GM21723 (cell line): Measurements from ENCODE around the gene CDS2.

Source experiments
- ATAC-seq: cut with Tn5 transposase; IDR thresholded peaks from one replicate; pipeline ENCODE4 v1.9.1; 2021; ENCODE audit warnings: mild to moderate bottlenecking, moderate library complexity; ENCODE audit not compliant: unreplicated experiment

Gene CDS2

DNA sequence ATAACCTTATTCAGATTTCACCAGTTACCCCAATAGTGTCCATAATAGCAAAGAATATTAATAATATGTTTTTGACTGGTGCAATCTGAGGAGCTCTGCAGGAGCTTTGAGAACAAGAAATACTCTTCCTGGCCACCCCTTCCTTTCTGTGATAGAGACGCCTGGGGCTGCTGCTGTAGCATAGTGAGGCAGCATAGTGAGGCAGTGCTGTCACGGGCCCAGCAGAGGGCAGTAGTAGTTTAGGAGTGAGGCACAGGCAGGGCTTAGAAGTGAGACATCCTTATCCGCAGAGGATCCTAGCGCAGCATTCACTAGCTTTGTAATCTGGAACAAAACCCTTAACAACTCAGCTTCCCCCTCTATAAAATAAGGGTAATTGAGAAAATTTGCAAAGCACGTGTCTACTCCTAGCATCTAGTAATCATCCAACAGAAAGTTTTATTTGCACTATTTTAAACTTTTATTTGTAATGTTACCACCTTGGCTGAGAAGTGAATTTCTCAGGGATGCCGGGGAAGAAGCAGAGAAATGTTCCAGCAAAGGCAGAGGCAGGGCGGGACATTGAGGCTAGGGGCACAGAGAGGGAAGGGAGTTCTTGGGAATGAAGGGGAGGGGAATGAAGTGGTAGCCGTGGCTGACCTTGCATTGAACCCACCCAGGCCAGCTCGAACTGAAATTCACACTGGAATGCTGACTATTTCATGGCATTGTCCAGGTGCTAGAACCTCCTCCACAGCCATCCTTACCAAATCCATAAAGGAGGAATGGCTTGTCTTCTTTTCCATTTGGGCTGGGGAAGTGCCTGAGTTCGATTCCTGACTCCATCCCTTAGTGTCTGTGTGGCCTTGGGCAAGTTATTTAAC lies 78.8 kb downstream of the CDS2 start:
- ATAC-seq, result peak; percentile 96

DNA sequence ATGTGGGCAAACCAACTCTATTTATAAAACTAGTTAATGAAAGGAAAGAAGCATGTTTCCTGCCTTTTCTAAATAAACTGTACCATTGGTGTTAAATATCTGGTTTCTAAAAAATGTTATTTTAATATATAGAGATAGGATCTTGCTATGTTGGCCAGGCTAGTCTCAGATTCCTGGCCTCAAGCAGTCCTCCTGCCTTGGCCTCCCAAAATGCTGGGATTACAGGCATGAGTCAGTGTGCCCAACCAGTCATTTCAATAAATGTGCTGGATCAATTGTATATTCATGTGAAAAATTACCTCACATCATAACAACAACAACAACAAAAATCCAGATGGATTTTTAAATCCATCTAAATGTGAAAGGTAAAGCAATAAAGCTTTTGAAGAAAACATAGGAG lies 80.3 kb downstream of the CDS2 start:
- ATAC-seq, result no peak

DNA sequence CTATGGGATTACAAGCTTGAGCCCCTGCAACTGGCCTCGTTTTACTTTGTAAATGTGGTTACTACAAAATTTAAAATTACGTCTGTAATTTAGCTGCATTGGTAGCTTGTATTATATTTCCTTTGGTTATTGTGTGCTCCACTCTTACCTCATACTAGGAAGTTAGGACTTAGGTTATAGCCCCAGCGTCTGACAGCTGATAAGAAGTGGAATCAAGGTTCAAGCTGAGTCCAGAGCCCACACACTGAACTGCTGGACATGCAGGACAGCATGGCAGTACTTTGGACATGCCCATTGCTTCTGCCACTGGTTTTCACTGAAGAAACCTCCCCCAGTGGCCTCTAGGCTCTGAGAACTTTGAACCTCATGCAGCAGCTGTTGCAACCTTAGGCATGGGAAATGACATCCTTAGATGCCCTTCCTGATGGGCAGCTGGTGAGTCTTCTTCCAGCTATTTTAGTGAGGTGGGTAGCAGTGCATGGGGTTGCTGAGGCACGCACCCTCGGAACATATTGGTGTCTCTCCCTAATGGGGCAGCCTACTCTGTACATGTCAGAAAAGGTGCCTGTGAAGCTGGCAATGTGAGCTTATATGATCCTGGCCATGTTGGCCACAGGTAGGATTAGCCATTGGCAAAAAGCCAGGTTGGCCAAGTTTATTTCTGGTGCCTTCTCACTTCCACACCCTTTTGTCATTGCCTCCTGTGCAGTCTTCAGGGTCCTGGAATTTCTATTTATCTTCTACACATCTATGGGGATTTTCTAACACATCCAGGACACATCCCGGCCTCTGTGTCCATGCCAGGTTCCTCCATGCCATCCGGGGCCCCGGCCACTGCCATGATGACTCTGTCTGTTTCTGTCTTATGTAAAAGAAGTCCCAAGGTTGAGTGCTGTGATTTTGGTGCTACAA lies 85.3 kb downstream of the CDS2 start:
- ATAC-seq, result no peak

DNA sequence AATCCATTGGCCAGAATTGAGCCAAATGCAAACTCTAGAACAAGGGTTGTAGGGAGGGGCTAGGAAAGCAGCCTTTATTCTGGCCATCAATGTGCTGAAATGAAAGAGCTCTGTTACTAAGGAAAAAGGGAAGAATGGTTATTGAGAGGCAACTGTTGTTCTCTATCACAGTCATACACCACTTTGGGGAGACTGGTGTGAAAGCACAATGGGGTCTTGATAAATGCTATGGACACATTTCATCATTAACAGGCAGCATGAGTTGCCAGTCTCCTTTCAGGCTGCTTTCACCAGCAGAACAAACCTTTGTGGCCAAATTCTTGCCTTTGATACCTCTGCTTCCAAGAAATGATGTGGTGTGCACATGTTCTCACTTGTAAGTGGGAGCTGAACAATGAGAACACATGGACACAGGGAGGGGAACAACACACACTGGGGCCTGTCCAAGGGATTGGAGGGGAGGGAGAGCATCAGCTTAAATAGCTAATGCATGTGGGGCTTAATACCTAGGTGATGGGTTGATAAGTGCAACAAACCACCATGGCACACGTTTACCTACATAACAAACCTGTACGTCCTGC lies 86.2 kb downstream of the CDS2 start:
- ATAC-seq, result no peak

DNA sequence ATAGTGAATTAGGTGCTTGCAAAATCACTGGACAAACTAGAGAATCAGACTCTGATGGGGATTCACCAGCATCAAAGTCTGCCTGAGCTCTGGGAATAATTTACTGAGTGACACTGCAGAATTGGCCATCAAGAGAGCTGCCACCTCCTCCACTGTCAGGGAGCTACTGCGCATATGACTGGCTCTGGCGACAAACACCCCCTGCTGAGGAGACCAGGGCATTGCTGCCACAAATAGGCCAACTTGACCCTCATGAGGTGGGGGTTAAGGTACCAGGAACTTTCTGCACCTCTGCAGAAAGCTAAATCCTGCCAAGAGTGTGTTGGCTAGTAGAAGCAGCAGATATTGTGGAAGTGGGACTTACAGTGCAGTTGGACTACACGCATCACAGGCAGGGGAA lies 88.0 kb downstream of the CDS2 start:
- ATAC-seq, result no peak

DNA sequence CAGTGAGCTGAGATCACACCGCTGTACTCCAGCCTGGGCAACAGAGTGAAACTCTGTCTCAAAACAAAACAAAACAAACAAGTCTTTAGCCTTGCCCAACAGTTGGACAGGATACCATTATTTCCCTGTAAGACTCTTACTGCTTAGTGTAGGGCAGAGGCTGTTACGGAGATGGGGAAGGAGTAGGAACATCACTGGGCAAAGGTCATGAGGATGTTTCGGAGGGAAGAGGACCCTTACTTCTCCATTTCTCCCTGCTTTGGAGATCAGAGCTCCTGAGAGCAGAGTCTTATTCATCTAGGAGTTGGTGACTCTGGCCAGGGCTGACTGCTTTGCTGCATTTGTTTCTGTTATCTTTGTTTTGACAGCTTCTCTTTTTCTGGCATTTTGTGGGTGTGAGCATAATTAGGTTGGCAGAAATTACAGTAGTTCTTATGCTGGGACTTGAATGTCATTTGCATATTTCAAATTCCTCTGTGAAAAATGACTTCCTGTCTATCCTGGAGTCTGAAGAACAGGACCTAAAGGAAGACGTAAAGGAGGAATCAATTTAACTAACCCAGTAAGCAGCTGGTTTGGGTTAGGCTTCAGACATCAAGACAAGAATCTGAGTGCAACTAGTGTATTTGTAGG lies 89.0 kb downstream of the CDS2 start:
- ATAC-seq, result no peak

DNA sequence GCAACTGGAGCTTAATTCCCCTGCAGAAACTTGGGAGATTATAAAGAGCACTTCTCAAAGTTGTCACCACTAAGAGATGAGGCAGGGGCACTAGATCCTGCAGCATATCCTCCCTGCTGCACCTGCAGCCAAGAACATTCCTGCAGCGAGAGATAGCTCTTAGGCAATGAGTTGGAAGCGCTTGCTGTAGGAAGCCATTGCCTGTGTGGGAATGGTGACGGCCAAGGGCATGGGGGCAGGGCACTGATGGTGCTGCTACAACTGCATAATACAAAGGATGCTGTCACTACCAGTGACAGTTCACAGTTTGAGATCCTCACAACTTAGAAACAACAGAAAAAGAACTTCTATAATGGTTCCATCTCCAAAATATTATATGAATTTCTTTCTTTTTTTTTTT lies 89.9 kb downstream of the CDS2 start:
- ATAC-seq, result no peak

DNA sequence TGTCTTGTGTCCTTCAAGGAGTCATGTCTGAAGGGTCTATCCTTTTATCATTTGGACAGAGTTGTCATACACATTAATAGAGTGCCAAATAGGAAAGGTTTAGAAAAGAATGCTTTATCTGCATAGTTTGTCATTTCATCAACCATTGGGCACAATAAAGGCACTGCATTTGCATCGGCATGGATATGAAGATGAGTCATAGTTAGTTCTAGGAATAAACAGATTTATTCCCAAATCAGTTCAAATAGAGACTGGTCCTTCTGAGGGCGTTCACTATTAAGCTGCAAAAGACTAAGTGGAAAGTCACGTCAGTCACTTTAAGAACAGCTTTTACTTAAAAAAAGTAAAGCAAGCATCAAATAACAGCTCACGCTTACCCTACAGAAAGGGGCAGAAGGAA lies 90.8 kb downstream of the CDS2 start:
- ATAC-seq, result no peak

DNA sequence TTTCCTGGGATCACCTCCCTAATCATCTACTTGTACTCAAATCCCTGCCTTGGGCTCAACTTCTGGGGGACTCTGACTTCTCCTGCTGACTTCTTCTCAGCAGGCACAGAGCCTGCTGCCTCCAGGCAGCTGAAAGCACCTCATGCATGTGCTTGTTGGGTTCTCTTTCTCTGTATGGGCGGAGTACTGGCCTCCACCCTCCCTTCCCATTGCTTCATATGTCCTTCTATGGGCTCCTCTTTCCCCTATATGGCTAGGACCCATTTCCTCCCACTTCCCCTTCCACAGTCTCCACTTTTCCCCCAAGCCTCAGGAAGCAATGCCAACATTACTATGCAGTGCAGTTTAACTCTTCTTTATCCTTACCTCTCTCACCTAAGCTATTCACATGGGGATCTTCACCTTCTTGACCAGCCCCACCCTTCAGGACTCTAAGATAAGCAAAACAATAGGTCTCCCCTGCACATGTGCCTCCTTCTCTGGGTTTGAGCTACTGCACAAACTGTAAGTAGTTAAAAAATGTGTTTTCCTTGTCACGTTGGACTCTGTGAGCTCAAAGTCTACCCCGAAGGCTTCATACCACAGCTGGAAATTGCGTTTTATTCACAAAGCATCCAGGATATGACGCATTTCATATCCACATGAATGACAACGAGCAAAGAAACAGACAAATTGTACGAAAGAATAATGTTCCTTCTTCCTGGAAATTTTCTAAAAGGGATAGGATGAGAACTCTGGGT lies 93.7 kb downstream of the CDS2 start:
- no peak for ATAC-seq

DNA sequence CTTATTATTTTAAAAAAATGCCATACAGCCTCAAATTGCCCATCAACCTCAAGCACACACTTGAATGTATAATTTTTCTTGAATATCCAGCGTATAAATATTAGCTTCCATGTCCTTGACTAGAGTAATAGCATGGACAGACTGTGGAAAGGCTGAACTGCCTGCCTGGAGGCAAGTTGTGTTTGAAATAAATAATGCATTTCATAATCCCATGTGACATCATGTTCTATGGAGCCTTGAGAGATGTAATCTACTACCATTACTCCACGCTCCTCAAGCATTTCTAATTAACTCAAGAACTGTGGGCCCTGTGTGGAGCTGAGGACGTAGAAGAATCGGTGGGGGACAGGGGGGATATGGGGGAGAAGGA lies 94.2 kb downstream of the CDS2 start:
- ATAC-seq, result no peak

DNA sequence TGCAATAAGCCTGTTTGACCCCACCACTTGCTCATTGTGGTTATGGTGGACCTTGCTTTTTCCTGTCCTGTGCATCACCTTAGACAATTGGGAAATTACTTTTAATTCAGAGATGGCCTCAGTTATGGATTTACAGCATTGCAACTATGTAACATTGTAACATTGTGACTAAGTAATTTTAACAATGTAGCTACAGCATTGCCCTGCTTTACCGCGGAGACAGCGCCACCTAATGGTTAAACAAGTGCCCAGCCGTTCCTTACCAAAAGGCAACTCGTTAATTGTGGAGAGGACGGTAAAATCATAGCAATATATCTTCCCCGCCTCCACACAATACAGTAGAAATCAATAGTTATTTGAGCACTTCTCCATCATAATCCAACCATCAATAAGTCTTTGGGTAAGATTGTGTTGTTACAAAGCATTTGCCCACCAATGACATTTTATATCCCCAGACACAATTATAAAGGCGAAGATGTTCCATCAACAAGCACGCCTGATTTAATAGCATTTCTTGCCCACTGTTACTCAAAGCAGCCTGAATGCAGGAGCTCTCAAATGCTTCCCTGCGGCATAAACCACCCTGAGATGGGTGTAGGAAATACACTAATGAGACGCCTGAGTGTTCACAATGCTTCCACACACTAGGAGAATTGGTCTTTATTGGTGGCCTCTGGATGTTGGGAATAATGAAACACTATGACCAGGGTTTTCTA lies 96.3 kb downstream of the CDS2 start:
- no peak for ATAC-seq

DNA sequence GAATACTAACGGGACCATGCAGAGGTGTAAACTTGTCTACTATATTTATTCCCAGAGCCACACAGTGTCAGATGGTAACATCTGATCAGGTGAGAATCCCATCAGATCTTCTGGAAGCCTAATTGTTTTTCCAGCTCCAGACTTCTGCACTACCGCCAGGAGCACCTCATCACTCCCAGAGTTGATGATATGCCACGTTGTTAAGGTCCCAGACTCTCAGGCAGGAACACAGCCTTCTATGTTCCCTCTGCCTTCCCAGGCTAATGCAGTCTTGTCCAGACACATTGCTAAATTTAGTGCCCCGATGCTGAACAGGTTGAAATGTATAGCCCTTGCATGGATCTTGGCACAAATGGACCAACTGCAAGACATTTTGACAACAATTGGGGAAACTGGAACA lies 103.7 kb downstream of the CDS2 start:
- ATAC-seq, result no peak

DNA sequence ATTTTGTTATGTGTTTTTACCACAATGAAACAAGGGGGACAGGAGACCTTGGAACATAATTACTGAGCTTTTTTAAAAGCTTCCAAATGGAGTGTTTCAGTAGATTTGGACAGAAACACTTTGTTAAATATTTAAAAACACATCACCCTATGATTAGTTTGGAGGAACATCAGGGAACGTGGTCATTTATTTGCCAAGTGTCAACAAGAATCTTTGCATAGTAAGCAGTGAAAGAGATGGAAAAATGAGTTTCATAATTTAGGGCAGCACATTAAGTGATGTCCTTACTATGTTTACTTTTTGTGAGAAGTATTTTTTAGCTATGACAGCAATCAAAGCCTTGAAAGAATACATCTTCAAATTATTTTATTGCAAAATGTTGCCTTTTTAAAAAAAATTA lies 107.3 kb downstream of the CDS2 start:
- no peak for ATAC-seq

DNA sequence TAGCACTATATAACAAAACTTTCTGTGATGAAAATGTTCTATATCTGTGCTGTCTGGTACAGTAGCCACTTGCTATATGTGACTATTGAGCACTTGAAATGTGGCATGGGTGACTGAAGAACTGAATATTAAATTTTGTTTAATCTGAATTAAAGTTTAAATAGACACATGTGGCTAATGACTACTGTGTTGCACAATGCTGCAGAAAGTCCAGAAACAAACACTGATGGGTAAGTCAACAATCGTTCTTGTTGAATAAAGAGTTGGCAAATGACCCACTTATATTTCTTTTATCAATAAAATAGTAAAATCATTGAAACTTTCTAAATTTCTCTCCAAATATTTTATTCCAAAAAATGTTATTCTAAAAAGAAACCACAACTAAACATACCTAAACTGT lies 108.2 kb downstream of the CDS2 start:
- no peak for ATAC-seq
